Testis (tissue), 2 donors: ENCODE data around the gene DNM3.

Experiments
- CTCF ChIP-seq, 3 experiments: fragments of 450-650 bp in 2 of 3; fragments of 200-600 bp in 1 of 3; sonication (generic) in 1 of 3; IDR thresholded peaks; one replicate each; pipeline ENCODE4 v1.5.1; 2016 to 2019; ENCODE audit warnings: antibody characterized with exemption in 3 of 3, mild to moderate bottlenecking in 2 of 3, moderate library complexity in 1 of 3
- POLR2A ChIP-seq: fragments of 450-650 bp; IDR thresholded peaks from one replicate; pipeline ENCODE4 v1.6.1; 2017; ENCODE audit warnings: antibody characterized with exemption, mild to moderate bottlenecking, moderate library complexity

GRCh38 chr1:172040466-172040865 is 199.2 kb downstream of the DNM3 start:
- TF ChIP-seq CTCF (IDR thresholded peaks at IDR 0.05) (no peak), POLR2A (no peak)
